Mononuclear cell (primary cell): ENCODE data around the gene ECEL1. TPM values are rescaled to one million over a fixed set of nuclear protein-coding genes. Genes with fewer than 3 reads are reported as not detected.
"Not testable (repeated sequence)": the region's sequence is repeated elsewhere in the genome, so short reads cannot be mapped to it uniquely, and the experiment has no call there.

ENCODE experiments used
- H3K27me3 ChIP-seq: 2 replicates; pipeline ENCODE4 v1.6.0; 2011; ENCODE audit warnings: low read length, control low read depth; ENCODE audit not compliant: insufficient read depth
- H3K4me1 ChIP-seq: 2 replicates; pipeline ENCODE4 v1.5.1; 2011; ENCODE audit warnings: mild to moderate bottlenecking, low read length, control low read depth; ENCODE audit not compliant: insufficient read depth
- H3K4me3 ChIP-seq: 2 replicates; pipeline ENCODE4 v1.5.1; 2011; ENCODE audit warnings: mild to moderate bottlenecking, low read length, moderate library complexity
- H3K9me3 ChIP-seq: 2 replicates; pipeline ENCODE4 v1.5.1; 2011; ENCODE audit warnings: low read depth, mild to moderate bottlenecking, control low read depth, low read length
- total RNA-seq: library from RNA; depleted of rRNA; stranded (reverse); fragments of >200 nt; gene quantifications from one replicate; pipeline ENCODE4 v1.2.3, GENCODE V29; 2012

The ECEL1 gene
- total RNA-seq: not detected

- Histone ChIP-seq H3K27me3 (peaks cover 22% of the 10 kb centered on the region), H3K4me3 (no peak within 1 kb of the TSS), H3K9me3 (no peaks in the 10 kb centered on the region), H3K4me1 (no peaks in the 10 kb centered on the region)
Measured at GRCh38 chr2:232487385-232488096, at the start of gene ECEL1. ECEL1 (minus strand) TSS chr2:232487834; CDS start chr2:232486653, 1,181 bp downstream.

GRCh38 chr2:232537079-232537478 lies 49.4 kb upstream of the ECEL1 start:
- Histone ChIP-seq H3K4me3 (no peak overlapping the region), H3K9me3 (no peaks in the 10 kb centered on the region), H3K27me3 (no peaks in the 10 kb centered on the region), H3K4me1 (peaks cover 15% of the 10 kb centered on the region)

GRCh38 chr2:232535761-232536530 lies 48.3 kb upstream of the ECEL1 start:
- Histone ChIP-seq H3K4me3 (no peak overlapping the region), H3K4me1 (peaks cover 15% of the 10 kb centered on the region), H3K9me3 (no peaks in the 10 kb centered on the region), H3K27me3 (no peaks in the 10 kb centered on the region)

GRCh38 chr2:232534940-232535651 lies 47.5 kb upstream of the ECEL1 start:
- no peaks in the 10 kb centered on the region for H3K9me3 ChIP-seq
- H3K27me3 ChIP-seq: no peaks in the 10 kb centered on the region
- H3K4me1 ChIP-seq: peaks cover 15% of the 10 kb centered on the region
- H3K4me3 ChIP-seq: no peak overlapping the region

- Histone ChIP-seq H3K4me3 (no peak overlapping the region), H3K4me1 (peaks cover 10% of the 10 kb centered on the region), H3K27me3 (no peaks in the 10 kb centered on the region)
Measured at GRCh38 chr2:232533944-232534710, 46.5 kb upstream of the ECEL1 start.

GRCh38 chr2:232532821-232533220 lies 45.2 kb upstream of the ECEL1 start:
- H3K4me3 ChIP-seq, H3K27me3 ChIP-seq, H3K9me3 ChIP-seq, H3K4me1 ChIP-seq: not testable (repeated sequence)

More at GRCh38 chr2:232533944-232534710, 46.5 kb upstream of the ECEL1 start:
- H3K9me3 ChIP-seq: no peaks in the 10 kb centered on the region

- Histone ChIP-seq H3K4me1 (no peaks in the 10 kb centered on the region), H3K9me3 (no peaks in the 10 kb centered on the region), H3K4me3 (no peak overlapping the region), H3K27me3 (no peaks in the 10 kb centered on the region)
Measured at GRCh38 chr2:232532419-232532818, 44.8 kb upstream of the ECEL1 start.

- Histone ChIP-seq H3K4me3 (no peak overlapping the region), H3K9me3 (no peaks in the 10 kb centered on the region), H3K4me1 (no peaks in the 10 kb centered on the region), H3K27me3 (no peaks in the 10 kb centered on the region)
Measured at GRCh38 chr2:232530626-232531260, 43.1 kb upstream of the ECEL1 start.

- no peak overlapping the region for H3K4me3 ChIP-seq
- no peaks in the 10 kb centered on the region for H3K4me1 ChIP-seq
- H3K27me3 ChIP-seq: peaks cover 2% of the 10 kb centered on the region
- H3K9me3 ChIP-seq: no peaks in the 10 kb centered on the region
Measured at GRCh38 chr2:232529806-232530547, 42.3 kb upstream of the ECEL1 start.

GRCh38 chr2:232528746-232529460 lies 41.3 kb upstream of the ECEL1 start:
- Histone ChIP-seq H3K4me1 (peaks cover 4% of the 10 kb centered on the region), H3K9me3 (no peaks in the 10 kb centered on the region), H3K27me3 (peaks cover 10% of the 10 kb centered on the region), H3K4me3 (no peak overlapping the region)

- H3K4me1 ChIP-seq: peaks cover 13% of the 10 kb centered on the region
- H3K9me3 ChIP-seq: no peaks in the 10 kb centered on the region
- peaks cover 16% of the 10 kb centered on the region for H3K27me3 ChIP-seq
- H3K4me3 ChIP-seq: no peak overlapping the region
Measured at GRCh38 chr2:232527905-232528470, 40.4 kb upstream of the ECEL1 start.

- Histone ChIP-seq H3K4me1 (peaks cover 24% of the 10 kb centered on the region), H3K4me3 (no peak overlapping the region), H3K27me3 (peaks cover 25% of the 10 kb centered on the region), H3K9me3 (no peaks in the 10 kb centered on the region)
Measured at GRCh38 chr2:232526372-232526941, 38.8 kb upstream of the ECEL1 start.
